HG03342 (cell line): ENCODE measurements around the gene SRPX.

Experiments
- ATAC-seq: cut with Tn5 transposase; IDR thresholded peaks from one replicate; pipeline ENCODE4 v1.9.1; 2021; ENCODE audit warnings: mild to moderate bottlenecking, moderate library complexity; ENCODE audit not compliant: unreplicated experiment

Gene SRPX

DNA sequence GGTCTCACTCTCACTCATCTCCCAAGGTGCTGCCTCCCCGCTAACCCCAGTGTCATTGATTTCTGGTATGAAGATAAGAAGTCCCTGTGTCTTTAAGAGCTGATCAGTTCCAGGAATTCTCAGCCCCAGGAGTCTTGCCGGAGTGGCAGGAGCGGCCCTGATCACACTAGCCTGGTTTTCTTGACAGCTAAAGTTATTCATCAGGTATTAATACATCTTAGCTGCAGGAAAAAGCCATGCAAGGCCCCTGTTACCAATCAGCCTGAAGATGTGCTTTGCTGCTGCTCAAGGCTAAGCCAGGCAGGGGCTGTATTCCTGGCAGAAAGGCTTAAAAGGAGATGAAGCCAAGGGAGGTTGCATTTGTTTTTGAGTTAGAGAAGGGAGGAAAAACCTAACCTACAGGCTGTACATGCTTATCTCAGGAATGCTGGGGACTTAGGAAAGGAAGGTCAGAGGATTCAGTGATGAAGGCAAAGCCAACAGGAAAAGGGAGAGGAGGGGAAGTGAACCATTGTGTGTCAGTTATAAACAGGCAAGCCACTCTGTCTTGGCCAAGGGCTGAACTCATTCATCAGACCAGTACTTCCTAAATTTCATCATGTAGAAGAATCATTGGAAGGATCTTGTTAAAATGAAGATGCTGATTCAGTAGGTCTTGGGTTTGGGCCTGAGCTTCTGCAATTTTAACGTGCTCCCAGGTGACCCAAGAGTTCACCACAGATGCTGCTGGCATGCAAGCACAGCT is 8.6 kb downstream of the SRPX start:
- no peak for ATAC-seq

DNA sequence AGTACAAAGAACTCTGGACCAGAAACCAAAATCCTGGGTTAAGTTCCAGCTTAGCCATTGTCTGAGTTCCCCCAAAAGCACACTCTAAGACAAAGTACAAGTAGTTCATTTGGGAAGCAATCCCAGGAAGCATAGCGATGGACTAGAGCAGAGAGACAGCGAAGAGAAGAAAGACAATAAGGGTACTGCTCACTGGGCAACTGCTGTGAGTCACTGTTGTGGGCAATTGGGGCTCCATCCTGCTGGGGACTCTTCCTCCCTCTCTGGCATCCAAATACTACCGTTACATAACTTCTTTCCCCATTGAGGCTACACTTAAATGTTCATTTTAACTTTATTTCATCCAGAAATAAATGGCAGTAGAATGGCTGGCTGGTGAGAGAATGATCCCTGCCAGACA is 14.1 kb downstream of the SRPX start:
- ATAC-seq: no peak

DNA sequence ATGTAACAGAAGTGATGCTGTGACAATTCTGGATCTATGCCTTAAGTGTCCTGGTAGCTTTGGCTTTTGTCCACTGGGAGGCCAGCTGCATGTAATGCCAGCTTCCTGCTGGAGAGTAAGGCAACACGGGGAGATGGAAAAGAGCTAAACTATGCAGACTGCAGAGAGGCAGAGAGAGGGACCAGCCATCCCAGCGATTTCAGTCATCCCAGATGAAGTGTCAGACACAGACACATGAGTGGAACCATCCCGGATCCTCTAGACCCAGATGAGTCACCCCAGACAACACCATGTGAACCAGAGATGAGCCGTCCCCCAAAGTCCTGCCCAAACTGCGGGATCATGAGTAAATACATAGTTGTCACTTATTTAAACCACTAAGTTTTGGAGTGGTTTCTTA is 14.6 kb downstream of the SRPX start:
- ATAC-seq: no peak

DNA sequence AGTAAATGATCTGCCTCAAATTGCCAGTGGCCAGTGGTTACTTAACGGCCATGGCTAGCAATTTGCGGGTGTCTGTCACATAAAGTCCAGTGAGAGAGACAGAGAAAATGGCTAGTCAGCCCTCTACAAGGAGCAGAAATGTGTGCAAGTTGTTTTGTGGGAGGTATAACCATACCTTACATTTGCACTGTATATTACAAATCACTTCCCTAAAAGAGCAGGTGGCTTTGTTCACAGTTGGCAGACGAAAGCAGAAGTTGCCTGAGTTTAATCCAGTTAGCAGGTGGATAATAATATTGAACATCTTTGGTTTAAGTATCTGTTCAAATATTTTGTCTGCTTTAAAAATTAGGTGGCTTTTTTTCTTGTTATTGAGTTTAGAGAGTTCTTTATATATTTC is 15.6 kb downstream of the SRPX start:
- ATAC-seq: no peak

DNA sequence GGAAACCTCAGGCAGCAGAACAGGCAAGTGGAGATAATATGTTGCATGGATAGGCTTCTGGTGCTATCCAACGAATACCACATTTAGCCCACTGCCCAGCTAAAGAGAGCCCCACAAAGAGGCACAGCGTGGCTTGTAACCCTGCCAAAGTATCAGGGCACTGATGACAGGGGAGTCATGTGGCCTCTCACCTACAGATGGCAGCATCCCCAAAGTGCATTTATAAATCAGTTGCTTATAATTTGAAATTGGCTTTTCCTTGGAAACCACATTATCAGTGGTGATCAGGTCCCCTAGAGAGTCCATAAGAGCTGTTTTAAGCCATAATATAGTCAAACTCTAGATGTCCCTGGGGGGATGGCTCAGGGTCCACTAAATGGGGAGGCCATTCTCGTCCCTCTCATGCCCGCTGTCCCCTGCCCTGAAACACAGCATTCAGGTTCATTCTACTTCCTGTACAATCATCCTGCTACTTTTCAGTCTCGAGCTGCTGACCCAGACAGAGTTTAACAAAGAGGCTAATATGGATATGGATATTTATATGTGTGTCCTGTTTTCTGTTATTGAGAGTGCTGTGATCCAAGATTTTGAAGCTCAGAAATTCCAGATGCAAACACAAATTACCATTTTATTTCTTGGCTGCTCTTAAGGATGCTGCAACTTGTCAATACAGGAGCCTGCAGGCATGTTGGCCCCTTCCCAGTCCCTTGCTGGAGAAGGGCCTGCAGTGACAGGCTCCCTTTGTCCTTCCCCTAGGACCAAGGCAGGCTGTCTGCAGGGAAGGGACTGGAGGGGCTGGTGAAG is 28.5 kb downstream of the SRPX start:
- no peak for ATAC-seq

DNA sequence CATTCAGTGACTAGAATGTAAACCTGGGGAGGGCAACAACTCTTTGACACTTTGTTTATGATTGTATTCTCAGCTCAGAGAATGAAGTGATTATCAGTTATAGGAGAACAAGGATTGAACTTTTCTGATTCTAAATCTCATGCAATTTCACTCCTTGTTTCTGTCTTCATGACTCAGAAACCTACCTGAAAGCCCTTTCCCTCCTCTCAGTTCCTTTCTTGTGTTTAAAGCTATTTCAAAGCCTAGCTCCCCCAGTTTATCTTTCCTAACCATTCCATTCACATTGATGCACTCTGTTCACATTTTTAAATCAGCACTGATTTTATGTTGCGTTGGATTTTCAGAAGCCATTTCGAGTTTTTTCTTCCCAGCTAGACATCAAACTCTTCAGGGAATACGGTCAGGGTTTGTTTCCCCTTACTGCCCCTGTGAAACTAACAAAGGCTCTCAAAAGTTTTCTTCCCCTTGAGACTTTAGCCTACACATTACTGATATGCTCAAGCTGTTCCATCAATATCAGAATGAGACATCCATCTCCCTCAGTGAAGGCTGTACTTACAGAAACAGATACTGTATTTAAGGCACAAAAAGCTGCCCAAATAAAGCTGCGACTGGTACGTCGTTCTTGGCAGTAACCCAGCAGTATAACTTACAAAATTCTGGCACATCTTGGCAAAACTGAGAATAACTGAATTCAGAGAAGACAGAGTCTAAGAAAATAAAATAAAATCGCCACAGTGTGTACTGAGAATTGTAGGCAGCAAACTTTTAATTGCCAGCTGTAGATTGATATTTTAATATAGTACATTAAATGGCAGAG is 31.0 kb downstream of the SRPX start:
- ATAC-seq: no peak

DNA sequence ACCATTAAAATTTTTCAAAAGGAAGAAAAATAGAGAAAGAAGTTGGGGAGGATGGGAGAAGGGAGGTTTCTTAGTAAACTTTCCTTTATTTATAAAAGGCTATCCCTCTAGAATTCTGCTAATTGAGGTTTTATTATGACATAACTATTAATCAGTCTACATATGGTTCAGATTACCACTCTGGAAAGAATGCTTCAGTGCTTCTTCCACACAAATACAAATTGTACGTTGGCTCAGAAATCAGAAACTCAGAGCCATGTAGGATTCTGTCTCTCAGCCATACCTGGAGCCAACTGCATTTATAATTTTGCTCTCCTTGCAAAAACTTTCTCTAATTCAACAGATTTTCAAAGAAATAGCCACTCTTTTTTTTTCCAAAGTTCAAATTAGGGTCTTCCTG is 37.1 kb downstream of the SRPX start:
- no peak for ATAC-seq

DNA sequence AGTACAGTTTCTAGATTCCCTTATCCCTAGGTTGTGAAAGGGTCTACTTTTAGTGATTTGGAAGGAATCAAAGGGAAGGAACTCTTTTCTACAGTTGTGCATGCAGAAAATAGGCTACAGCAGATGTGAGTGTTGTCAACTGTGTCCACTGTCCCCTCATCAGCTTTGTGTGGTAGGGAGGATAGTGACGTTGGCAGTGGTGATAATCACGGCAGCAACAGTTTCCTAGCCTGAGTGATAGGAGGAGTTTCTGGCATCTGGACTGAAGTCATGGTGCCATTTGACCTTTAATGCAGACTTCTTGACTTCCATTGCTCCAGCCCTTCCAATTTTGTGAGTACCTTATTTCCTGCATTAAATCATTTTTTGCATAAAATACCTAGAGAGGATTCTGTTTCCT is 39.3 kb downstream of the SRPX start:
- ATAC-seq: no peak

DNA sequence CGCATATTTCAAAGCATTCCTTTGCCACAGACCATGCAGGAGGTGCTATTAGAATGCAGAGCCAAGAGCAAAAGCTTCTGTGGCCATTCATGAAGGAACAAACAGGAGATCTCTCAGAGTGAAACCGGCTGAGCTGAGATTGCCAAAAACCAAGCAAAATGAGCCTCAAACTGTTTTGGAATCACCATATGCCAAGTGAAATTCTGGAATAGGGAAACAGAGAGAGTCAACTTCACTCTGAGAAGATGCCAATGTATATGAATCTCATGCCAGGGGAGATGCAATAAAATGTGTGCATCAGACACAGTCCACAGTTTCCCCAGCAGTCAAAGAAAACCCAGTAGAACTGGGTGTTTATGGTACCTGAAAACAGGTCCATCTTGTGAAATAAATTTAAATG is 42.3 kb downstream of the SRPX start:
- no peak for ATAC-seq

DNA sequence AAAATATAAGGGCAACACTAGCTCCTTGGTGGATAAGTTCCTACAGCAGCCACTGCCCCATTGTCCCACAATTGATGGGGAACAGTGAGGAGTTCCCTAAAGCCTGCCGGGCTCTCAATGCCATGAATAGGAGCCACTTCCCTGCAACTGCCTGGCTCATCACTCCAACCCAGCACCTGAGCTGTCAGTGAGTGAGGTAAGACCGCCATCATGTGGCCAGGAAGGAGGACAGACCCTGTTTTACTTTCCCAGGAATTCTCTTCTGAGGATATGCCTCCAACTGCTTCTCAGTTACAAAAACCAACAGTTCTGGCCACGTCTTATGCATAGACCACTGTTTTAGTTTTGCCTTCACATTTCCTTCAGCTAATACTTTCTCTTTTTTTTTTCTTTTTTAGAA is 45.5 kb downstream of the SRPX start:
- no peak for ATAC-seq

DNA sequence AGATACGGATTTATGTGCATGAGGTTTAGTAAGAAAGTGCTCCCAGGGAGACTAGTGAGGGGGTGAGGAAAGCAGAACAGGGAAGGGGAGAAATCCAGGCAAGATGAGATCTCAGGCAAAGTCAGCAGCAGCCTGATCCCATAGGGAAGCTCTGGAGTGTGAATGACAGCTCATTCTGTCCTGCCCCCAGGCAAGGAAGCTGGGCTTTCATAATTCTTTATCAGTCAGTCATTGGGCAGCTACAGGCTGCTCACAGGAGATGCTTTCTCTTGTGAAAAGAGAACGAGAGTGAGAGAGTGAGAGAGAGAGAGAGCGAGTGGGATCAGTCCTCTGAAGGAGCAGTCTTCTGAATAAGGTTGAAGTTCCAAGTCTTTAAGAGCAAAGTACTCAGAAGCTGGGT is 48.1 kb downstream of the SRPX start:
- no peak for ATAC-seq

DNA sequence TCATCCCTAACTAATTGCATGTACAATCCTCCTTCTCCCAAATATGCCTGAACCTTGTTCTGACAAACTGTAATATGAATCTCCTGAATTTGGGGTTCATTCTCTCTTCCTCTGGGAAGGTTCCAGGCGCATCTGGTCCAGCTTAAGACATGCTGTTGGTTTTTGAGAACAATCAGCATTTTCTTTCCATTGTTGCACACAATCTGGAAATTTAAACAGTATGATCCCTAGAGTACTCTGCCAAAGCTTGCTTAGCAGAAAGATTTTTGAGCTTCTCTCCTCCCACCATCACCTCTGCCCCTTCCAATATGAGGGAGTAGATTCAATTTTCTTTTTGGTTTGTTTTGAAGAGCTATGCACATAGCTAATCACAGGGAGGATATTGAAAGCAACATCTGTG is 50.1 kb downstream of the SRPX start:
- no peak for ATAC-seq

DNA sequence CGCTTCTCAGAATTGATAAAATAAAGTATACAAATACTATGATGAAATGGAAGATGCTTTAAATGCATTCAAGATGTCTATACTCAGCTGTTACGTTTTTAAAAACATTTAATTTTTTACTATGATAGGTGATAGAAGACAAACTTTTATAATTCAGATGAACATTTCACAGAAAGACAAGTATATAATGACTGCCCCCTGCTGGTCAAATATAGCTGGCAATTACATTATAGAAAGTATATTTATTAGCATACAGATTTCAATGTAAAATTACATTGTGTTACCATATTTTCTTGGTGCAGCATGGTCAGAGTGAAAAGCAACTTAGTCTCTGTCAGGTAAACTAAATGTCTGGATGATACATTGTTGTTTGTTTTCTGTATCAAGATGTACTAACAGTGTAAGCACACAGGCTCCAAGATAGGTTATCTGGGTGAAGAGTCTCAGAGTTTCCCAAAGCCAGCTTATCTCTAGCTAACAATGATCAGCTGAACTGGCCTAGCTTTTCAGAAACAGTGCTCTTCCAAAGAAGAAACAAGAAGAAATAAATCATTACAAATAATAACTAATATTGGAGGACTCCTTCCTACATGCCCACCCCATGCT is 54.1 kb downstream of the SRPX start:
- no peak for ATAC-seq

DNA sequence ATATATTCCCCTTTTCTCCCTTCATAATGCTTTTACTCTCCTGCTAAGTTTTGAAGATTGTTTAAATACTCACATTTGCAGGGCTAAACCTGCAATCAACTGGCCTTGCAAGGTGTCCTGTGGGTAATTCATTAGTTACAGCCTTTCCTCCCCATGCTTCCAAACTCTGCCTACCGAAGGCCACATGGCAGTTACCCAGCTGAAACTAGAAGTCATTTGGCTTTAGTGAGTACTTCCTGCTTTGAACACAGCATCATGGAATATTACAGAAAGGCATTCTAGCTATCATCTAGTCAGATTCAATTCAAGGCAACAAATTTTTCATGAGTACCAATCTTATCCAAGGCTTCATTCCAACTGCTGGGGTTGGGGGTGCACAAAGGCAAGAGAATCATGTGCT is 55.6 kb downstream of the SRPX start:
- ATAC-seq: no peak

DNA sequence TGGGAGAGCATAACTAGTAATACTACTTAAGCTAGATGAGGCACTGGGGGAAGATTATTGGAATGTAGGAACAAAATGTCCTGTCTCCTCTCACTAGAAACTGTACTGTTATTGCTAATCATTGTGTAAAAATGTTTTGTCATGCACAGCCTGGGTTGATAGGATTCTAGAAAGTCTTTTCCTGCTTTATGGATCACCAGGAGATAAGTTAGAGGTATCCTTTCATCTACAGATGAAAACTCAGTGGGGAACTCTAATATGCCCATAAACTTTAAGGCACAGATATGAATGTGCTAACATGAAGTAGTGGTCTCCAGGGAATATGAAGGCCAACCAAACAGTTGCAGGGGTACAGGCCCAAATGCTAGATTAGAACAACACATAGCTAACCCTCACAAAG is 57.5 kb downstream of the SRPX start:
- ATAC-seq: no peak

DNA sequence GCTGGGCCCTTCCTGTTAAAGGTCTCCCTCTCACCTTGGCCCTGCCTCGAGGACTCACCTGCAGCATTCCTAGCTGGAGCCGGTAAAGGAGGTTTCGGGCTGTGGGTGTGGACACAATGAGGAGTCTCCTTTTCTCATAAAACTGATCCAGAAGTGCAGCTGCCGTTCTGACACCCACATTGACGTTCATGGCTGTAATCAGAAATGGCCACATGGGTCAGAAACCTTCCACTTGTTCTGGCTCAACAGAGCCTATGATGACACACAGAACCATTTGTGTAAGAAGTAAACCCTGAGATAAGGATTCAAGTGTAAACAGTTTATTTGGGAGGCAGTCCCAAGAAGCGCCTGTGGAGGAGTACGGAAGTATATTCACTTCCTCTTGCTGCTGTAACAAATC is 63.8 kb downstream of the SRPX start:
- no peak for ATAC-seq

DNA sequence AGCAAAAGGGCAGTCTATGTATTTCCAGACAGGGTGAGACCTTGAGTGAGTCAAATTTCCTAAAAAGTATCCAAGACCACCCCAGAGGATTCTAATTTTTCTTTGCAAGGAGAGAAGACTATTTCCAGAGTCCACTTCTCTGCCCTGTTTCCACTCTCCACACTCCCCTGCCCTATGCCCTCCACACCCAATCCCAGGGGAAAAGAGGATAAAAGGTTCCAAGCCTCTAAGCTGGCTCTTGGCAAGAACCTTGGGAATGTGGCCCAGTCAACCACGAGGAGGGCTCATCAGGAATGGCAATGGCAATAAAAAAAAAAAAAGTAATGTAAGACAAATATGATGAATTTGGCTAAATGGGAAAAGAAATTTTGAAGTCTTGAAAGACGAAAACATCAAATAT is 65.9 kb downstream of the SRPX start:
- no peak for ATAC-seq

DNA sequence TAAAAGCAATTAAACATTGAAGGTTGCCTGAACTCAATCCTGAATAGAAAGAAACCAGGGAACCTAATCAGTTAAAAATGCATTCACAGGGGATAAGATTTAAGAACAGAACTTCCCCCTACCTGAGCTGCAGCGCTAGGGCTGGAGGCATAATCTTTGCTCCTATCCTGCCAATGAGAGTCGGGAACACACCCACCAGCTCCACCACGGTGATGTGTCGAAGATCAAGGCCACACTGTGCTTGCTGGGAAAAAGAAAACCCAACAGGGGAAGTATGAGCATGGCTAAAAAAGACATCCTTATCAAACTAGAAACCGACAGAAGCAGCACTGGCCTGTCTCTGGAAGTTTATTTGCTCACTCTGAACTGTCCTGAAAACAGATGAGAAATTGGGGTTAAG is 66.3 kb downstream of the SRPX start:
- no peak for ATAC-seq

DNA sequence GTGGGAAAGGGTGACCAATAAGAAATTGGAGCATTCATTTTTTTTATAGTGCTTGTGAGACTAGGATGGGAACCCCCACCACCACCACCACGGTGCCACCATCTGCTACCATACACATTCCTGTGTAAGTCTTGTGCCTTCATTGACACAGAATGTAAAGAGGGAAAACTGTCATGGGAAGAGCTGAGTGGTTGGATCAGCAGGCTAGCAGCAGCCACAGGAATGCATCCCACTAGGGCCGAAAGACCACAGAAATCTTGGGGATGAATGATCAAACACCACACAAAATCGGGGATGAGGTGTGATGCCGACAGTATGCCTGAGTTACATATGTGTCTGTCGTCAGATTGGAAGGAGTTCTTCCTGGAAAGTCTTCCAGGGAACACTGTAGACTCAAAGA is 69.2 kb downstream of the SRPX start:
- no peak for ATAC-seq

DNA sequence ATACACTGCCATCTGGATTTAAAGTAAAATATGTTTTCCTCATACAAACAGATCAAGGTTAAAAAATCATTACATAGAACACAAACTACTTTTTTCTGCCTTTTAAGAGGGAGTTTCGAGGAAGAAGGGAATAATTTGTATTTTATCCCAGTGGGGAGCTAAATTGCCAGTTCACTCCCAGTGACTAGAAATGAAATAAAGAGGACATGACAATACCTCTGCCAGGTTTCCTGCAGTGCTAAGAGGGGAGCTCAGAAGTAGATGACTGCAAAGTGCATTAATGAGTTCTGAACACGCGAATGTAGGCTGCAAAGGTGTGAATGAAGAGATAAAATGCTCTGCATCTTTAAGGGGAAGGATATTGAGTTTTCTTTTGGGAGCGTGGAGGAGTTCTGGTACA is 69.7 kb downstream of the SRPX start:
- no peak for ATAC-seq

DNA sequence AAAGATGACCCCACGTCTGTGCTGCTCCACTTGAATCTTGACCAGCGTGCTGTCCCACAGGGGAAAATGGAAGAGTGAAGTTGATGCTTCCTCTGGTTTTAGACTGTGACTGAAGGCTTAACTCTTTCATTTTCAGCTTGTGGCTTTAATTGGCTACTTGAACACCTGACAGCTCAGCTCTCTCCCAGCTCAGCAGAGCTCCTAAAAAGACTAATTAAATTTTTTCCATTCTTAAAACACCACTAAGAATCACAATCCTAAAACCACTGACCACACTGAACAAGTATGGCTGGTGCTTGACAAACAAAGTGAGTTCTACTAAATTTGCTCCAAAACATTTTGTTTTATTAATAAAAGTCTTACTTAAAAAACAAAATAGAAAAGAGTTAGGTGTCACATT is 71.7 kb downstream of the SRPX start:
- ATAC-seq: no peak
